PC-3 (cell line): ENCODE measurements around the gene RAP1B. TPM values are rescaled to one million over a fixed set of nuclear protein-coding genes. Genes with fewer than 3 reads are reported as not detected.
A peak's percentile ranks its signal among the peaks of the same experiment; 100 is the strongest.

ENCODE experiments used
- ATAC-seq: fragments of 200-7000 bp; cut with Tn5 transposase; 2 replicates; pipeline ENCODE4 v1.9.1; 2020; ENCODE audit warnings: mild to moderate bottlenecking, moderate library complexity
- BruUV-seq: library from RNA; stranded (reverse); fragments of 400-500 nt; replicated peaks from 2 replicates; lab custom pipeline; 2021; lab: Mats Ljungman, UMichigan
- CTCF ChIA-PET: fragments of 300-600 bp; sonication (Branson Sonifier 250); formaldehyde crosslinking; loops from one replicate; lab custom pipeline; 2022; ENCODE audit warnings: antibody characterized with exemption; lab: Charles Lee
- POLR2A ChIA-PET: fragments of 300-600 bp; sonication (Branson Sonifier 250); formaldehyde crosslinking; loops from one replicate; lab custom pipeline; 2022; ENCODE audit warnings: antibody characterized with exemption; ENCODE audit not compliant: unreplicated experiment; lab: Charles Lee
- DNase-seq: peaks from one replicate; pipeline ENCODE4 v3.0.0-alpha.2; 2015
- H2AFZ ChIP-seq: fragments of 300-600 bp; sonication (generic); 2 replicates; pipeline ENCODE4 v1.6.0; 2016; ENCODE audit warnings: antibody characterized with exemption, low read length
- H3F3A ChIP-seq: fragments of 300-600 bp; sonication (generic); one replicate; pipeline ENCODE4 v1.6.0; 2017; ENCODE audit warnings: antibody characterized with exemption, low read length, control low read depth, mild to moderate bottlenecking; ENCODE audit not compliant: unreplicated experiment
- H3K27ac ChIP-seq: fragments of 300-600 bp; sonication (generic); 2 replicates; pipeline ENCODE4 v1.5.1; 2016; ENCODE audit warnings: mild to moderate bottlenecking, low read length
- H3K27me3 ChIP-seq: fragments of 300-600 bp; sonication (generic); 2 replicates; pipeline ENCODE4 v1.6.1; 2016; ENCODE audit warnings: low read length, mixed read lengths
- H3K36me3 ChIP-seq: fragments of 300-600 bp; sonication (generic); 2 replicates; pipeline ENCODE4 v1.6.1; 2016; ENCODE audit warnings: low read depth, mixed run types, low read length, mixed read lengths
- H3K4me1 ChIP-seq: fragments of 300-600 bp; sonication (generic); 2 replicates; pipeline ENCODE4 v1.5.1; 2016; ENCODE audit warnings: low read length; ENCODE audit not compliant: insufficient read depth
- H3K4me2 ChIP-seq: fragments of 300-600 bp; sonication (generic); 2 replicates; pipeline ENCODE4 v1.6.0; 2016; ENCODE audit warnings: low read length
- H3K4me3 ChIP-seq: fragments of 300-600 bp; sonication (generic); 2 replicates; pipeline ENCODE4 v1.5.1; 2016; ENCODE audit warnings: mild to moderate bottlenecking, low read length, mixed read lengths
- H3K79me2 ChIP-seq: fragments of 300-600 bp; sonication (generic); 2 replicates; pipeline ENCODE4 v1.6.1; 2017; ENCODE audit warnings: low read length, mixed read lengths
- H3K9ac ChIP-seq: fragments of 300-600 bp; sonication (generic); 2 replicates; pipeline ENCODE4 v1.6.0; 2016; ENCODE audit warnings: mild to moderate bottlenecking, low read length
- H3K9me2 ChIP-seq: fragments of 300-600 bp; sonication (generic); replicated peaks from 2 replicates; pipeline ENCODE4 v1.6.1; 2016; ENCODE audit warnings: mixed run types, low read length, mixed read lengths
- H3K9me3 ChIP-seq: fragments of 300-600 bp; sonication (generic); 2 replicates; pipeline ENCODE4 v1.6.1; 2016; ENCODE audit warnings: low read length, mixed read lengths
- H4K20me1 ChIP-seq: fragments of 300-600 bp; sonication (generic); 2 replicates; pipeline ENCODE4 v1.6.1; 2016; ENCODE audit warnings: low read length, mixed read lengths
- CTCF ChIP-seq: fragments of 300-600 bp; sonication (generic); conservative IDR thresholded peaks from 2 replicates; pipeline ENCODE4 v1.5.1; 2017; ENCODE audit warnings: antibody characterized with exemption, low read depth, mild to moderate bottlenecking, low read length
- EZH2 ChIP-seq: fragments of 300-600 bp; sonication (generic); IDR thresholded peaks from one replicate; pipeline ENCODE4 v1.6.1; 2017; ENCODE audit warnings: antibody characterized with exemption, mild to moderate bottlenecking, low read length; ENCODE audit not compliant: unreplicated experiment
- EZH2phosphoT487 ChIP-seq: fragments of 300-600 bp; sonication (generic); IDR thresholded peaks from 2 replicates; pipeline ENCODE4 v1.6.1; 2018; ENCODE audit warnings: mild to moderate bottlenecking, antibody characterized with exemption, low read length, borderline replicate concordance
- intact Hi-C: fragments of 100-400 bp; cut with micrococcal nuclease; formaldehyde crosslinking; loops from 2 replicates; pipeline ENCODE4 v1.9.0; 2023
- total RNA-seq: library from RNA; depleted of rRNA; stranded (reverse); fragments of >200 nt; gene quantifications from 2 replicates; pipeline ENCODE4 v1.2.3, GENCODE V29; 2014

RAP1B gene
- total RNA-seq, 1 experiment from 2014 or later, result 98.0 TPM

GRCh38 chr12:68601767-68602166 lies 8.9 kb upstream of the RAP1B start:
- no TSS peak for BruUV-seq
- intact Hi-C loops, result no loop called here
- H2AFZ ChIP-seq, result no peak overlapping the region

GRCh38 chr12:68602720-68603119 lies 8.0 kb upstream of the RAP1B start:
- ChIA-PET CTCF (no interaction called here), POLR2A (no interaction called here)
- Histone ChIP-seq H3K36me3 (no peaks in the 10 kb centered on the region), H2AFZ (no peak overlapping the region), H3K9me2 (no peaks in the 10 kb centered on the region), H3K4me2 (no peak overlapping the region), H3K9me3 (no peaks in the 10 kb centered on the region), H3K4me1 (no peaks in the 10 kb centered on the region), H3F3A (no peaks in the 10 kb centered on the region), H4K20me1 (no peaks in the 10 kb centered on the region), H3K9ac (no peak overlapping the region), H3K27ac (no peak overlapping the region), H3K79me2 (no peaks in the 10 kb centered on the region), H3K4me3 (no peak overlapping the region), H3K27me3 (no peaks in the 10 kb centered on the region)
- DNase-seq, result no peak
- TF ChIP-seq EZH2phosphoT487 (no peak), CTCF (no peak), EZH2 (no peak)
- BruUV-seq, result no TSS peak
- intact Hi-C loops, result no loop called here
- ATAC-seq, result no peak

More at GRCh38 chr12:68601767-68602166, 8.9 kb upstream of the RAP1B start:
- no peaks in the 10 kb centered on the region for H3K27me3 ChIP-seq
- ATAC-seq, result peak; percentile 24; the same call in 1 of the 2 replicates
- no peaks in the 10 kb centered on the region for H3K4me1 ChIP-seq
- H3K4me2 ChIP-seq, result no peak overlapping the region
- no peak for TF ChIP-seq CTCF
- TF ChIP-seq EZH2, result no peak
- TF ChIP-seq EZH2phosphoT487, result no peak
- POLR2A ChIA-PET, result no interaction called here
- H3K4me3 ChIP-seq, result no peak overlapping the region
- H3K36me3 ChIP-seq, result no peaks in the 10 kb centered on the region
- DNase-seq, result no peak
- H3K27ac ChIP-seq, result no peak overlapping the region
- no peaks in the 10 kb centered on the region for H3F3A ChIP-seq
- CTCF ChIA-PET, result no interaction called here
- no peaks in the 10 kb centered on the region for H3K9me3 ChIP-seq
- no peaks in the 10 kb centered on the region for H3K79me2 ChIP-seq
- H4K20me1 ChIP-seq, result no peaks in the 10 kb centered on the region
- no peak overlapping the region for H3K9ac ChIP-seq
- no peaks in the 10 kb centered on the region for H3K9me2 ChIP-seq

DNA sequence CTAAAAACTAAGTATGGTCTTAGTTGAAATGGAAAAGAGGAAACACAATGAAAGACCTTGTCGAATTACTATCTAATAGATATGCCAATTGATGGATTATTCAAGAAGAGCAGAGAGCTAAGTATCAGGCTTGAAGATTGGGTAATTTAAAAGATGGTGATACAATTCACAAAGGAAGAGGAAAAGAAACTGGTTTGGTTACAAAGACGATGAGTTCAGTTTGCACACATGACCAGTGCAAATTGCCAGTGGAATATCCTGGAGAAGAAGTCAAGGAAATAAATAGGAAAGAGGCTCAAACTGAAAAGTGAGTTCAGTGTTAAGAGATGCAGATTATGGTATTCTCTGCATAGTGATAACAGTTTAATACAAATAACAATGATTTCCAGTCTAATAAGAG lies 2.5 kb upstream of the RAP1B start:
- Histone ChIP-seq H3K79me2 (peaks cover 20% of the 10 kb centered on the region), H2AFZ (no peak overlapping the region), H3K9me3 (no peaks in the 10 kb centered on the region), H3K27me3 (no peaks in the 10 kb centered on the region), H3K4me3 (no peak overlapping the region), H3K9me2 (no peaks in the 10 kb centered on the region), H3K27ac (no peak overlapping the region), H4K20me1 (peaks cover 18% of the 10 kb centered on the region), H3K36me3 (no peaks in the 10 kb centered on the region), H3K4me2 (no peak overlapping the region), H3K4me1 (peaks cover 20% of the 10 kb centered on the region), H3K9ac (no peak overlapping the region), H3F3A (no peaks in the 10 kb centered on the region)
- DNase-seq, result peak; percentile 16
- ChIA-PET POLR2A (no interaction called here), CTCF (no interaction called here)
- ATAC-seq, result no peak
- intact Hi-C loops, result no loop called here
- no TSS peak for BruUV-seq
- TF ChIP-seq CTCF, result no peak
- TF ChIP-seq EZH2, result no peak
- TF ChIP-seq EZH2phosphoT487, result no peak
